Raji (cell line): Measurements from ENCODE around the gene SMURF1.

Experiments used
- POLR2A ChIP-seq: IDR thresholded peaks from 2 replicates; pipeline ENCODE4 v1.6.1; 2011; ENCODE audit warnings: low read depth, low read length, control low read depth; ENCODE audit not compliant: insufficient read depth

SMURF1 gene

GRCh38 chr7:99146979-99147378, 3.1 kb upstream of the SMURF1 start:
- TF ChIP-seq POLR2A: no peak

- TF ChIP-seq POLR2A: no peak
These were observed 421 bp downstream of the SMURF1 start for GRCh38 chr7:99143521-99143852.

GRCh38 chr7:99142727-99143520, 984 bp downstream of the SMURF1 start:
- no peak for TF ChIP-seq POLR2A

GRCh38 chr7:99141841-99142726, 1.8 kb downstream of the SMURF1 start:
- no peak for TF ChIP-seq POLR2A

GRCh38 chr7:99141334-99141733, 2.6 kb downstream of the SMURF1 start:
- no peak for TF ChIP-seq POLR2A

GRCh38 chr7:99140813-99141212, 3.1 kb downstream of the SMURF1 start:
- TF ChIP-seq POLR2A: no peak

GRCh38 chr7:99139036-99139435, 4.9 kb downstream of the SMURF1 start:
- no peak for TF ChIP-seq POLR2A

GRCh38 chr7:99137411-99138180, 6.3 kb downstream of the SMURF1 start:
- TF ChIP-seq POLR2A: no peak

GRCh38 chr7:99135938-99136337, 8.0 kb downstream of the SMURF1 start:
- TF ChIP-seq POLR2A: no peak

- TF ChIP-seq POLR2A: no peak
These were observed 9.9 kb downstream of the SMURF1 start for GRCh38 chr7:99133766-99134564.

GRCh38 chr7:99132595-99133321, 11.2 kb downstream of the SMURF1 start:
- TF ChIP-seq POLR2A: no peak

GRCh38 chr7:99131290-99131689, 12.6 kb downstream of the SMURF1 start:
- TF ChIP-seq POLR2A: no peak

- no peak for TF ChIP-seq POLR2A
These were observed 14.4 kb downstream of the SMURF1 start for GRCh38 chr7:99129536-99129935.

- no peak for TF ChIP-seq POLR2A
These were observed 14.9 kb downstream of the SMURF1 start for GRCh38 chr7:99129001-99129400.
